Mesenchymal stem cell (in vitro differentiated cells and primary cell): ENCODE measurements around the gene GNA12.

ENCODE experiments used
- DNase-seq: peaks from one replicate; pipeline ENCODE4 v3.0.0-alpha.2; 2013
- H2AFZ ChIP-seq: one replicate; pipeline ENCODE4 v1.6.1; 2013; ENCODE audit warnings: low read depth, mild to moderate bottlenecking, control low read depth, inconsistent platforms, low read length, moderate library complexity
- H2AK5ac ChIP-seq: 2 replicates; pipeline ENCODE4 v1.6.1; 2013; ENCODE audit warnings: low read length, moderate library complexity, mild to moderate bottlenecking, inconsistent platforms; ENCODE audit not compliant: severe bottlenecking
- H2BK120ac ChIP-seq: one replicate; pipeline ENCODE4 v1.6.1; 2013; ENCODE audit warnings: low read depth, mild to moderate bottlenecking, inconsistent platforms, low read length, moderate library complexity
- H2BK12ac ChIP-seq, 2 experiments: one replicate each; pipeline ENCODE4 v1.6.1; 2013; ENCODE audit warnings: inconsistent platforms in 2 of 2, low read length in 2 of 2, mild to moderate bottlenecking in 2 of 2, moderate library complexity in 2 of 2, control low read depth in 1 of 2
- H2BK15ac ChIP-seq: one replicate; pipeline ENCODE4 v1.6.1; 2013; ENCODE audit warnings: mild to moderate bottlenecking, low read depth, inconsistent platforms; ENCODE audit not compliant: poor library complexity, severe bottlenecking
- H2BK5ac ChIP-seq: 2 replicates; pipeline ENCODE4 v1.6.1; 2013; ENCODE audit warnings: low read depth, mild to moderate bottlenecking, low read length, control low read depth, inconsistent platforms; ENCODE audit not compliant: poor library complexity, severe bottlenecking
- H3K14ac ChIP-seq, 2 experiments: one replicate each; pipeline ENCODE4 v1.6.1; 2013; ENCODE audit warnings: inconsistent platforms in 2 of 2, low read length in 2 of 2, control low read depth in 1 of 2, mild to moderate bottlenecking in 1 of 2, moderate library complexity in 1 of 2
- H3K18ac ChIP-seq, 2 experiments: one replicate each; pipeline ENCODE4 v1.6.1; 2013; ENCODE audit warnings: inconsistent platforms in 2 of 2, low read length in 2 of 2, control low read depth in 1 of 2, low read depth in 1 of 2, mild to moderate bottlenecking in 1 of 2
- H3K23ac ChIP-seq, 2 experiments: one replicate each; pipeline ENCODE4 v1.6.1; 2013; ENCODE audit warnings: inconsistent platforms in 2 of 2, low read length in 2 of 2, mild to moderate bottlenecking in 2 of 2, moderate library complexity in 2 of 2, control low read depth in 1 of 2
- H3K27ac ChIP-seq: 2 replicates; pipeline ENCODE4 v1.5.1; 2013; ENCODE audit warnings: mild to moderate bottlenecking, moderate library complexity, low read length, control low read depth, inconsistent platforms; ENCODE audit not compliant: poor library complexity, severe bottlenecking
- H3K27me3 ChIP-seq, 2 experiments: 2 replicates each; pipeline versions ENCODE4 v1.6.1 to v1.7.0; 2013; ENCODE audit warnings: low read length in 2 of 2, mild to moderate bottlenecking in 2 of 2, moderate library complexity in 2 of 2, control low read depth in 1 of 2, inconsistent platforms in 1 of 2; ENCODE audit not compliant: control insufficient read depth in 1 of 2, insufficient read depth in 1 of 2
- H3K36me3 ChIP-seq, 2 experiments: 2 replicates each; pipeline versions ENCODE4 v1.6.1 to v1.7.0; 2013; ENCODE audit warnings: low read length in 2 of 2, control low read depth in 1 of 2, inconsistent platforms in 1 of 2, low read depth in 1 of 2, mild to moderate bottlenecking in 1 of 2; ENCODE audit not compliant: insufficient read depth in 2 of 2, control insufficient read depth in 1 of 2
- H3K4ac ChIP-seq, 2 experiments: one replicate each; pipeline ENCODE4 v1.6.1; 2013; ENCODE audit warnings: inconsistent platforms in 2 of 2, low read length in 2 of 2, mild to moderate bottlenecking in 2 of 2, moderate library complexity in 2 of 2, control low read depth in 1 of 2, low read depth in 1 of 2
- H3K4me1 ChIP-seq: 2 replicates; pipeline ENCODE4 v1.6.1; 2013; ENCODE audit warnings: low read depth, low read length, control low read depth; ENCODE audit not compliant: control insufficient read depth, insufficient read depth
- H3K4me2 ChIP-seq: 2 replicates; pipeline ENCODE4 v1.6.1; 2013; ENCODE audit warnings: low read length, mild to moderate bottlenecking, inconsistent platforms; ENCODE audit not compliant: poor library complexity, severe bottlenecking
- H3K4me3 ChIP-seq, 2 experiments: 2 replicates each; pipeline versions ENCODE4 v1.5.1 to v1.7.0; 2013; ENCODE audit warnings: low read length in 2 of 2, mild to moderate bottlenecking in 2 of 2, control low read depth in 1 of 2, low read depth in 1 of 2; ENCODE audit not compliant: insufficient read depth in 1 of 2
- H3K79me1 ChIP-seq: replicated peaks from 2 replicates; pipeline ENCODE4 v1.6.1; 2013; ENCODE audit warnings: mild to moderate bottlenecking, control low read depth, low read length, inconsistent platforms; ENCODE audit not compliant: poor library complexity, severe bottlenecking
- H3K9ac ChIP-seq: 2 replicates; pipeline ENCODE4 v1.7.0; 2013; ENCODE audit warnings: mild to moderate bottlenecking, low read length, moderate library complexity
- H3K9me3 ChIP-seq: 2 replicates; pipeline ENCODE4 v1.7.0; 2013; ENCODE audit warnings: mild to moderate bottlenecking, low read length; ENCODE audit not compliant: control insufficient read depth
- H4K8ac ChIP-seq: one replicate; pipeline ENCODE4 v1.6.1; 2013; ENCODE audit warnings: inconsistent platforms, mild to moderate bottlenecking, low read length, moderate library complexity
- H4K91ac ChIP-seq: one replicate; pipeline ENCODE4 v1.6.1; 2013; ENCODE audit warnings: mild to moderate bottlenecking, low read length, inconsistent platforms
- WGBS: methylation state at CpG from one replicate; pipeline ENCODE4 v1.1.7; 2013; ENCODE audit warnings: mixed read lengths; 5-methylcytosine and 5-hydroxymethylcytosine counted together

Gene GNA12

DNA sequence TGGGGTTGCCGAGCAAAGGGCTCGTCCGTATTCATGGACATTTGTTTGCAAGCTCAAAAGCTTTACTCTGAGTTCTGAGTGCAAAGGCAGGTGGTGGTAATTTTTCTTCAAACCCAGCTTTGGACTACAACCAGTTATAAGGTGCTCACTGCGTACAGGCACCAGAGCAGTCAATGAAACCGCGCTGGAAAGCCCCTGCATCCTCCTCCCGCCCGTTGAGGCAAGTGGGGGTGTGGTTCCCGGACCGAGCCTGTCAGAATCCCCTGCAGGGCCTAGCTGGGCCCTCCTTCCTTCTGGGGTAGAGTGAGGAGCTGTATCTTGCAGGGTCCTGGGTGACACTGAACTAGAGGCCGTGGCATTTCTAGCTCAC lies 133.8 kb downstream of the GNA12 start:
- WGBS = 93% methylated on average over 11 of the region's 11 CpGs
- no peak overlapping the region for H4K8ac ChIP-seq

DNA sequence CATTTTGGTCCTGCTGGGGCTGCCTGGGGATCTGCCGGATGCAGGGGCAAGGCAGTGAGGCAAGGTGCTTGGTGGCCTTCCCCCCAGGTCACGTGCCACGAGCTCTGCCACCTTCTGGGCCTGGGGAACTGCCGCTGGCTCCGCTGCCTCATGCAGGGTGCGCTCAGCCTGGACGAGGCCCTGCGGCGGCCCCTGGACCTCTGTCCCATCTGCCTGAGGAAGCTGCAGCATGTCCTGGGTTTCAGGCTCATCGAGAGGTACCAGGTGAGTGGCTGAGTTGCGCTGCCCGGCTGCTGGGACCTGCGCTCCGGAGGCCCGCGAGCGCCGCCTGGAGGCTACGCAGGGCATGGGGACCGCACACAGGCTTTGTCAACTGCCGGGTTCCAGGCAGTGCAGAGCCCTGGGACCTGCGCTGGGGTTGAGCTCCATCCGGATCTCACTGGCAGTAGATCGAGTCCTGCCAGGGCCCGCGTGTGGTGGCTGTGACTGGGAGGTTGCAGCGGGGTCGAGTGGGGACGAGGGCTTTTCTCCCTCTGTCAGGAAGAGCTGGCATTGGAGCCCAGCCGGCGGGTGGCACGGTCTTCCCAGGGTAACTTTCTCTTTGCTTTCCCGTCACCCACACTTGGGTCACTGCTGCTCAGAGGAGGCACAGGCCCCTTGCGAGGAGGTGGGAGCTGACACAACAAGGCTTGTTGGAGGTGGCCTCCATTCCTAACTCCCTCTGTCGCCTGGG lies 134.4 kb downstream of the GNA12 start:
- Histone ChIP-seq H3K9me3 (no peaks in the 10 kb centered on the region), H3K4ac (peak overlapping the region in 1 of 2 experiments; percentile 6), H3K79me1 (peaks cover 7% of the 10 kb centered on the region), H3K4me2 (no peak overlapping the region), H2AK5ac (no peak overlapping the region), H3K27ac (no peak overlapping the region), H3K14ac (peak overlapping the region in 1 of 2 experiments; percentile 36), H2BK12ac (peak overlapping the region in 1 of 2 experiments; percentile 47), H4K8ac (no peak overlapping the region), H3K36me3 (peaks cover 10 to 44% of the 10 kb centered on the region in 2 experiments), H4K91ac (peak overlapping the region; percentile 31), H2BK120ac (no peak overlapping the region), H3K27me3 (no peaks in the 10 kb centered on the region), H2BK5ac (no peak overlapping the region), H3K4me1 (peaks cover 14% of the 10 kb centered on the region), H3K23ac (no peak overlapping the region), H2BK15ac (no peak overlapping the region), H3K9ac (peak overlapping the region; percentile 69), H2AFZ (no peak overlapping the region), H3K18ac (peak overlapping the region in 1 of 2 experiments; percentile 26), H3K4me3 (peak overlapping the region in 1 of 2 experiments; percentile 73)
- no peak for DNase-seq
- 37% methylated on average over 33 of the region's 35 CpGs for WGBS

More for the DNA sequence above, 133.8 kb downstream of the GNA12 start:
- no peak overlapping the region for H3K4me2 ChIP-seq
- H3K23ac ChIP-seq = no peak overlapping the region
- H3K36me3 ChIP-seq = peaks cover 15 to 49% of the 10 kb centered on the region in 2 experiments
- H3K4ac ChIP-seq = no peak overlapping the region
- H2BK12ac ChIP-seq = no peak overlapping the region
- peak overlapping the region in 1 of 2 experiments; percentile 73 for H3K4me3 ChIP-seq
- no peaks in the 10 kb centered on the region for H3K27me3 ChIP-seq
- H3K4me1 ChIP-seq = peaks cover 17% of the 10 kb centered on the region
- H3K79me1 ChIP-seq = peaks cover 12% of the 10 kb centered on the region
- H2AFZ ChIP-seq = no peak overlapping the region
- no peak overlapping the region for H2BK120ac ChIP-seq
- no peaks in the 10 kb centered on the region for H3K9me3 ChIP-seq
- no peak overlapping the region for H3K14ac ChIP-seq
- no peak overlapping the region for H2BK5ac ChIP-seq
- peak overlapping the region in 1 of 2 experiments; percentile 14 for H3K18ac ChIP-seq
- no peak overlapping the region for H3K27ac ChIP-seq
- no peak for DNase-seq
- H4K91ac ChIP-seq = no peak overlapping the region
- H2AK5ac ChIP-seq = no peak overlapping the region
- peak overlapping the region; percentile 69 for H3K9ac ChIP-seq
- H2BK15ac ChIP-seq = no peak overlapping the region

DNA sequence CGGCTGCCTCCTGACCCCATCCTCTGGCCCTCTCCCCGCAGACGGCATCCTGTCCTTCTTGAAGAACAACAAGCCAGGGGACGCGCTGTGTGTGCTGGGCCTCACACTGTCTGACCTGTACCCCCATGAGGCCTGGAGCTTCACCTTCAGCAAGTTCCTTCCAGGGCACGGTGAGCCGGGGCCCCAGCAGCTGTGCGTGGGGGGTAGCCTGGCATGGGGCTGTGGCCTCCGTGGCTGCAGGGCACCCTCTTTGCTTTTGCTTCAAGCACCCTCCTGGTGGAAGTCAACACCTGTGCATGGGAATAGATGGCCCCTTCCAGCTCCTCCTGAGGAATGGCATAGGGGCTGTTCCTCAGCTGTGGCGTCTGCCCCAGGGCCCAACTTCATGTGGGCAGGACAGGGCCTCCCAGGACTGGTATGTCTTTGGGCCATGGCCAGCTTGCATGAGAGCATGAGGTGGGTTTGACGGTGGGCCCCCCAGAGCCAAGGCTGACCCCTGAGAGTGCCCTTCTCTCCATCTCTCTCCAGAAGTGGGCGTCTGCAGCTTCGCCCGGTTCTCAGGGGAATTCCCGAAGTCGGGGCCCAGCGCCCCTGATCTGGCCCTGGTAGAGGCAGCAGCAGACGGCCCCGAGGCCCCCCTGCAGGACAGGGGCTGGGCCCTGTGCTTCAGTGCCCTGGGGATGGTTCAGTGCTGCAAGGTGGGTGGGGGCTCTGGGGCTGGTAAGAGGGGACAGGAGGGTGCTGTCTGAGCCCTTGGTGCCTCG lies 135.4 kb downstream of the GNA12 start:
- no peak overlapping the region for H3K14ac ChIP-seq
- no peak overlapping the region for H3K27ac ChIP-seq
- no peak overlapping the region for H2BK5ac ChIP-seq
- no peak overlapping the region for H2BK120ac ChIP-seq
- peak overlapping the region in 1 of 2 experiments; percentile 22 for H3K18ac ChIP-seq
- no peak overlapping the region for H2AFZ ChIP-seq
- peaks cover 7 to 34% of the 10 kb centered on the region in 2 experiments for H3K36me3 ChIP-seq
- no peak overlapping the region for H3K4ac ChIP-seq
- H3K4me3 ChIP-seq = no peak overlapping the region
- no peak overlapping the region for H4K91ac ChIP-seq
- no peak for DNase-seq
- H3K23ac ChIP-seq = no peak overlapping the region
- no peak overlapping the region for H4K8ac ChIP-seq
- no peak overlapping the region for H3K9ac ChIP-seq
- H3K27me3 ChIP-seq = no peaks in the 10 kb centered on the region
- H3K79me1 ChIP-seq = peaks cover 5% of the 10 kb centered on the region
- H3K4me1 ChIP-seq = peaks cover 14% of the 10 kb centered on the region
- H3K9me3 ChIP-seq = no peaks in the 10 kb centered on the region
- H3K4me2 ChIP-seq = no peak overlapping the region
- WGBS = 88% methylated on average over 19 of the region's 20 CpGs
- peak overlapping the region; percentile 73 for H2BK15ac ChIP-seq
- H2AK5ac ChIP-seq = no peak overlapping the region
- H2BK12ac ChIP-seq = no peak overlapping the region

DNA sequence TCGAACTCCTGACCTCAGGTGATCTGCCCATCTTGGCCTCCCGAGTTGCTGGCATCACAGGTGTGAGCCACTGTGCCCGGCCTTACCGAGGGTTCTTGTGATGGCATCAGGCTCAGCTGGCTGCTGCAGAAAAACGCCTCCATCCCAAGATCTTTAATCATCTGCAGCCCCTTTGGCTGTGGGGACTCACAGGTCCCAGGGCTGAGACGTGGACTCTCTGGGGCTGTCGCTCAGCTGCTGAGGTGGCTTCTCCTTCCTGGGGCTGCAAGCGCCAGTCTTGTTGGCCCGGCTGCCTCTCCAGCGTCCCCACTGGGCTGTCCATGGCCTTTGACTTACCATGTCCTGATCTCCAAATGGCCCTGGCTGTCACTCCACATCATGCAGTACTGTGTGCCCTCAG lies 136.1 kb downstream of the GNA12 start:
- Histone ChIP-seq H3K18ac (no peak overlapping the region), H2AK5ac (no peak overlapping the region), H3K23ac (no peak overlapping the region), H3K79me1 (peaks cover 5% of the 10 kb centered on the region), H3K4me1 (peaks cover 9% of the 10 kb centered on the region), H2AFZ (no peak overlapping the region), H2BK120ac (no peak overlapping the region), H3K4me2 (no peak overlapping the region), H4K91ac (no peak overlapping the region), H2BK5ac (no peak overlapping the region), H3K36me3 (peaks cover 0 to 28% of the 10 kb centered on the region in 2 experiments), H3K9ac (no peak overlapping the region), H3K14ac (no peak overlapping the region), H2BK12ac (no peak overlapping the region), H3K9me3 (no peaks in the 10 kb centered on the region), H3K27me3 (no peaks in the 10 kb centered on the region), H3K27ac (no peak overlapping the region), H2BK15ac (no peak overlapping the region), H4K8ac (no peak overlapping the region), H3K4ac (no peak overlapping the region), H3K4me3 (no peak overlapping the region)
- 97% methylated on average over 10 of the region's 10 CpGs for WGBS
- no peak for DNase-seq
